Activated CD8-positive, alpha-beta memory T cell treated with anti-CD3 and anti-CD28 coated beads, Interleukin-2, amount 50 U/mL, for 4 hours (primary cell): ENCODE data around the gene WDR4.
"Not testable (repeated sequence)": the region's sequence is repeated elsewhere in the genome, so short reads cannot be mapped to it uniquely, and the experiment has no call there.

Experiments used
- DNase-seq: peaks from one replicate; pipeline ENCODE4 v3.0.0-alpha.2; 2020

Gene WDR4

DNA sequence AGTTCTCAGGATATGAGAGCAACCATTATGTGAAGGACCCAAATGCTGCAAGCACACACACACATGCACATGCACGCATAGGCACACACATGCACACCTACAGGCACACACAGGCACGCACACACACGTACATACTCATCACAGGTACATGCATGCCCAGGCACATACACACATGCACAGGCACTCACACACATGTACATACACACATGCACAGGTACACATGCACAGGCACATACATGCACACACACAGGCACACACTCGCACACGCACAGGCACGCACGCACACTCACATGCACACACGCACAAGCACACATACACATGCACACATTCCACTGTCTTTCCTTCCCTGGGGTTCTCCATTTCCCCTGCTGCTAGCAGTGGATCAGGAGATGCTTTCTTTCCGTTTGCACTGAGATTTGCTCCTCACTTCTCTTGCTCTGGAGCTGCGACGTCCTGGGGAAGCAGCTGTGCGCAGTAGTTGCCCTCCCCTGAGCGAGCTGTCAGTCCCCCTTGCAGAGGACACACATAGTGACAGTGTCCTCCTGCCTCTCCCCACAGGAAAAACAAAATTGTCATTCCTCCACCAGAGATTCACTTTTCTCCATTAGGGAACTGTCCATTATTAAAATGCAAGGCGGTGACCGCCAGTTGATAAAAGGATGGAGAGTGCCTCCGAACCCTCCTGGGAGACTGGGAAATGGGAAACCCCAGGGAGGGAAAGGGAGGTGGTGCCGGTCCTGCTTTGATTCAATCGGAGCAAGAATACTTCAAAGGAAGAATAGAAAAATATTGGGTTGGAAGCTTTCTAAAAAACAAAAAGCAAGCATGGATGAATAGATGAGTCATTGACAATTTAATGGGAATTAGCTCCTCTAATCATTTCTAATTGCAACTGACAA lies 69.5 kb downstream of the WDR4 start:
- DNase-seq: no peak

DNA sequence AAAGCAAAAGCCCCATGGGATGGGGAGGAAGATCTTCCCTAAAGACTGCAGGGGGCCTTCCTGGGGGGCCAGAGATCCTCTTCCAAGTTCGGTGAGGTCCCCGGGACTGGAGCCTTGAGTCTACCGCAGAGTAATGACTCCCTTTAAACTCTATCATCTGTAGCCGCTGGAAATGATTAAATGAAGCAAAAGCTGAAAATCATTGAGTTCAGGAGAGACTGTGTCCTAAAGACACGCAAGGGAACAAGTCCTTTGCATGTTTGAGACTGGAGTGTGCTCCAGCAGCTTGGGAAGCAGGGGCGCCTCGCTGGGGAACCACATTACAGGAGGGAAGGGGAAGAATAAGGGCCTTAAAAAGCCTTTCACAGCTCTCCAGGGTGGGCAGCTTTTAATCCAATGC lies 70.2 kb downstream of the WDR4 start:
- DNase-seq: no peak

DNA sequence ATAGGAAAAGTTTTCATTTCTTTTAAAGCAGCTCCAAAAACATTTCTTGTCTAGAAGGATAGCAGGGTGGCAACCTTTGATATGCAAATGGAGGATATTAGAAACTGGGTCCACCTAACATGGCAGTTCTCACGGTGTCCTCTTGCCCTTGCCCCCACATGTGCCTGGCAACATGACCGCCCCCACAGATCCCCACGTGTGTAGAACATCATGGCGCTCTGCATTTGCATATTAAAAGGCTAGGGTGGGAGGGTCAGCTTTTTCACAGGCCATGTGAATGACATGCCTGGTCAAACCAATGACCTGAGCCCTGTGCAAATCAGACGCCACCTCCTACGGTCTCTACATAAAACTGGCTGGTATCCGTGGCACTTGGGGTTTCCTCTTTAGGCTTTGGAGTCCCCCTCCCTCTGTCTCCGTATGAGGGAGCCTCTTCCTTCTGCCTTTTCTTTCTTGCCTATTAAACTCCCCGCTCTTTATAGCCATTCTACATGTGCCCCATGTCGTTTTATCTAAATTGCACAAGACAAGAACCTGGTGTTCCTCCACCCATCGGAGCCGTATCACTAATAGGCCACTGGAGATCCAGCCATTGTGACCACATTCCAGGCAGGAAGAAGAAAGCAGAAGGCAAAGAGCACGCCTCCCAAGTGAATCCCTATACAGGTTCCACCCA lies 71.3 kb downstream of the WDR4 start:
- no peak for DNase-seq

DNA sequence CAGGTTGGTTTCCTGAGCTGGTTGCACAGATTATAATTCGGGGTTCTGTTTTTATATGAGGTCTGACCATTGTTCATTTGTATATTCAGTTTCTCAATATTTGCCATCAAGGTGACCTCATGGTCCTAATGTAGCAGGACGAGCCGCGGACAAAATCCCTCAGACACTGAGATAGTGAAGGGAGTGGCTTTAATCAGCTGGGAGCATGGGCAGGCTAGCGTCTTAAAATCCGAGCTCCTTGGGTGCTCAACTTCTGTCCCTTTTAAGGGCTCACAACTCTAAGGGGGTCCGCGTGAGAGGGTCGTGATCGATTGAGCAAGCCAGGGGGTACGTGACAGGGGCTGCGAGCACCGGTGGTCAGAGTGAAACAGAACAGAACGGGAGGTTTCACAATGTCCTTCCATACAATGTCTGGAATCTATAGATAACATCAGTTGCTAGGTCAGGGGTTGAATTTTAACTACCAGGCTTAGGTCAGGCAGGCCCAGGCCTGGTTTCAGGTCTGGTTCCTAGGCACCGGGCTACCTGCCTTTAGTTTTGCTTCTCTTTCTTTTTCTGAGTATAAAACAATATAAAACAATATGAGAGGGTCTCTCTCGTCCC lies 71.9 kb downstream of the WDR4 start:
- DNase-seq: not testable (repeated sequence)

DNA sequence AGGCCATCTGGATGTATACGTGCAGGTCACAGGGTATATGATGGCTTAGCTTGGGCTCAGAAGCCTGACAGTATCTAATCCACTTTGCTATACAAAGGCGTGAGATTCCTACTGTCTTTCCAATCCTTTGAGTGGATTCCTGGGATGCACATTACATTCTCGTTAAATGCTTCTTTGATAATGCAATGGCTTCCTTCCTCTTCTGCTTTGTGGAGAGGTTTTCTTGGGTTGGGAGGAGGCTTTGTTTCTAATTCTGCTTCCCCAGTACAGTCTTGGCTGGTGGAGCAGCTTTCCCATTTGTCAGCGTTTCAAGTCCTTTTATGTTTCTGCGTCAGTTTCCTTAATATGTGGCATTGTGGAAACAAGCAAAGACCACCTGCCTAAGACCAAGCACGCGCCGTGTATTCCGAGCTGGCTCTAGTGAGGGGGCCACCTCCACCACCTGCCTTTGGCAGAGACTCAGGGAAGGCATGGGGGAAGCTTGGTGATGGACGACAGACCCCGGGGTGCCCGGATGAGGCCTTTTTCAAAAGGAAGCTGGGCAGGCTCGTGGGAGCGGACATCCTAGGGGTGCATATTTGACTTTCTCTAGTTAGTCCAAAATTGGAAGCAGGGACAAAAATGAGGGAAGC lies 72.7 kb downstream of the WDR4 start:
- DNase-seq: no peak

DNA sequence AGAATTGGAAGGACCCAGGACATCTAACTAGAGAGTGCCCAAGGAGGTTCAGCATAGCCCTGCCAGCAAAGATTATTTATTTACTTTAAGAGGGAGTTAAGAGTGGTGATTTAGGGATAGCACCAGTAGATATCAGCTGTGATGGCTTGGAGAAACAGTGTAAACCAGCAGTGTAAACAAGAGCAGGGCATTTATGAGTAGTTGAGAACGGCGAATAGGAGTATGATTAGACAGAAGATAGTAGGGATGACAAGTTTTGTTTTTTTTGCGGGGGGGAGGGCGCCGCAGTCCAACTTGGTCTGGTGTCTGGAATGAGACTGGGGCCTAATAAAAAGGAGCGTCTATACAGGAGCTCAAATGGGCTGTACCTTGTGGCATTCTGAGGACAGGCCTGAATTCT lies 77.7 kb downstream of the WDR4 start:
- DNase-seq: not testable (repeated sequence)

DNA sequence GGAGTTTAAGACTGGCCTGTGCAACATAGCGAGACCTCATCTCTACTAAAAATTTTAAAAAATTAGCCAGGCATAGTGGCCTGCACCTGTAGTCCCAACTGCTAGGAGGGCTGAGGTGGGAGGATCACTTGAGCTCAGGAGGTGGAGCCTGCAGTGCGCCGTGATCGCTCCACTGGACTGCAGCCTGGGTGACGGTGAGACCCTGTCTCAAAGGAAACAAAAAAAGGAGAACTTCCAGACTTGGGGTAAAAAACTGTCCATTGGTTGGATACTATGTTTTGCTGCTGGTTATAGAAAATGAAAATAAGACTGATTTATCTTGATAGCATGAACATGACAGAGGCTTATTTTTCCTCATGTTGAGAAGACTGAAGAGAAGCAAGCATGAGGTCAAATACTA lies 79.4 kb downstream of the WDR4 start:
- DNase-seq: no peak

DNA sequence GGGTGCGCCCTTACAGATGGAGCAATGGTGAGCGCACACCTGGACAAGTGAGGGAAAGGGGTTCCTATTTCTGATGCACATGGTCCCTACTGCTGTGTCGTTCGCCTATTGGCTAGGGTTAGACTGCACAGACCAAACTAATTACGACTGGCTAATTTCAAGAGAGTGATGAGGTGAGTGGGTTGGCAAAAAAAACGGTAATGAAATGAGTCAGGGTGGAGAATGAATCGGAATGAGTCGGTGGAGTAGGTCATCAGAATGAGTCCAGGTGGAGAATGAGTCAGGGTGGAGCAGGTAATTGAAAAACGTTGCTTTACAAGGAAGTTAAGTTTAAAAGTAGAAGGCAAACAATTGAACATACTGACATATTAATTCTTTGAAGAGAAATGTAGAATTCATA lies 79.8 kb downstream of the WDR4 start:
- no peak for DNase-seq
